SKM-1 (cell line): ENCODE data around the gene CDC123.
A peak's percentile ranks its signal among the peaks of the same experiment; 100 is the strongest.
"Not testable (repeated sequence)": the region's sequence is repeated elsewhere in the genome, so short reads cannot be mapped to it uniquely, and the experiment has no call there.

Experiments used
- DNase-seq: peaks from one replicate; lab custom pipeline; 2025; ENCODE audit not compliant: unreplicated experiment; lab: John Stamatoyannopoulos, UW

Gene CDC123

GRCh38 chr10:12195603-12196506, at the start of gene CDC123, which contains the start of gene NUDT5:
Gene CDC123 (plus strand): TSS chr10:12196188. CDS start chr10:12196246, 58 bp downstream.
Gene NUDT5 (minus strand): TSS chr10:12195891. CDS start chr10:12186291, 9,600 bp downstream.
- peak; percentile 85 for DNase-seq

- DNase-seq, result no peak
Measured at GRCh38 chr10:12150163-12150562, 45.8 kb upstream of the CDC123 start.

GRCh38 chr10:12154516-12154915, 41.5 kb upstream of the CDC123 start:
- DNase-seq, result no peak

GRCh38 chr10:12156367-12157123, 39.4 kb upstream of the CDC123 start:
- no peak for DNase-seq

GRCh38 chr10:12158111-12158510, 37.9 kb upstream of the CDC123 start:
- DNase-seq, result no peak

GRCh38 chr10:12160664-12161063, 35.3 kb upstream of the CDC123 start:
- no peak for DNase-seq

GRCh38 chr10:12162927-12163326, 33.1 kb upstream of the CDC123 start:
- DNase-seq, result no peak

- no peak for DNase-seq
Measured at GRCh38 chr10:12164085-12164484, 31.9 kb upstream of the CDC123 start.

- DNase-seq, result no peak
Measured at GRCh38 chr10:12165036-12165435, 31.0 kb upstream of the CDC123 start.

- DNase-seq, result no peak
Measured at GRCh38 chr10:12165999-12166775, 29.8 kb upstream of the CDC123 start.

GRCh38 chr10:12171512-12171911, 24.5 kb upstream of the CDC123 start:
- DNase-seq, result not testable (repeated sequence)

GRCh38 chr10:12177642-12178041, 18.3 kb upstream of the CDC123 start:
- DNase-seq, result no peak

GRCh38 chr10:12179606-12180170, 16.3 kb upstream of the CDC123 start:
- peak; percentile 5 for DNase-seq

- no peak for DNase-seq
Measured at GRCh38 chr10:12180221-12180974, 15.6 kb upstream of the CDC123 start.

- peak; percentile 45 for DNase-seq
Measured at GRCh38 chr10:12181065-12181775, 14.8 kb upstream of the CDC123 start.

- no peak for DNase-seq
Measured at GRCh38 chr10:12184165-12184564, 11.8 kb upstream of the CDC123 start.

- no peak for DNase-seq
Measured at GRCh38 chr10:12186323-12186722, 9.7 kb upstream of the CDC123 start.

GRCh38 chr10:12187321-12187905, 8.6 kb upstream of the CDC123 start:
- no peak for DNase-seq

GRCh38 chr10:12188656-12189055, 7.3 kb upstream of the CDC123 start:
- DNase-seq, result no peak
